ENCODE results near the gene DPH2.

GRCh38 chr1:43978551-43979260 lies 8.9 kb downstream of the DPH2 start, which contains the start of gene B4GALT2:
- TF ChIP-seq EZH2 (IDR thresholded peaks at IDR 0.05; ENCODE audit: borderline replicate concordance, low read depth, low read length, severe bottlenecking) (no peak), CTCF (IDR thresholded peaks at IDR 0.05; ENCODE audit: borderline replicate concordance, extremely low read depth, low read length, poor library complexity, severe bottlenecking) (no peak)

All from DND-41 (cell line).